KMS-11 (cell line): ENCODE measurements around the gene IFITM1.

Experiments used
- H2AFZ ChIP-seq: fragments of 200-600 bp; sonication (generic); 2 replicates; pipeline ENCODE4 v1.6.1; 2016; ENCODE audit warnings: antibody characterized with exemption, mixed run types, low read depth
- H3K27ac ChIP-seq: fragments of 200-600 bp; sonication (generic); 2 replicates; pipeline ENCODE4 v1.6.1; 2016; ENCODE audit warnings: mild to moderate bottlenecking, mixed run types
- H3K27me3 ChIP-seq: fragments of 200-600 bp; sonication (generic); 2 replicates; pipeline ENCODE4 v1.6.1; 2017; ENCODE audit warnings: mild to moderate bottlenecking, low read depth, mixed run types, moderate library complexity; ENCODE audit not compliant: insufficient read depth
- H3K36me3 ChIP-seq: fragments of 200-600 bp; sonication (generic); 2 replicates; pipeline ENCODE4 v1.6.1; 2017; ENCODE audit warnings: mild to moderate bottlenecking, mixed run types; ENCODE audit not compliant: insufficient read depth
- H3K4me1 ChIP-seq: fragments of 200-600 bp; sonication (generic); 2 replicates; pipeline ENCODE4 v1.6.1; 2016; ENCODE audit warnings: mild to moderate bottlenecking, low read depth, mixed run types; ENCODE audit not compliant: poor library complexity, severe bottlenecking
- H3K4me2 ChIP-seq: fragments of 200-600 bp; sonication (generic); 2 replicates; pipeline ENCODE4 v1.7.0; 2016; ENCODE audit warnings: mild to moderate bottlenecking, mixed run types
- H3K4me3 ChIP-seq: fragments of 200-600 bp; sonication (generic); IDR thresholded peaks from 2 replicates; pipeline ENCODE4 v1.6.1; 2017; ENCODE audit warnings: low read depth, low read length, mixed read lengths; ENCODE audit not compliant: insufficient read depth
- H3K79me2 ChIP-seq: fragments of 200-600 bp; sonication (generic); 2 replicates; pipeline ENCODE4 v1.6.1; 2016; ENCODE audit warnings: low read depth, mixed run types; ENCODE audit not compliant: insufficient read depth
- H3K9ac ChIP-seq: fragments of 200-600 bp; sonication (generic); 2 replicates; pipeline ENCODE4 v1.6.1; 2016; ENCODE audit warnings: mild to moderate bottlenecking, mixed run types
- H4K20me1 ChIP-seq: fragments of 200-600 bp; sonication (generic); 2 replicates; pipeline ENCODE4 v1.6.1; 2016; ENCODE audit warnings: mild to moderate bottlenecking, mixed run types; ENCODE audit not compliant: insufficient read depth
- TF ChIP-seq, protein P1 (sequence below): fragments of 200-600 bp; sonication (generic); conservative IDR thresholded peaks from 2 replicates; pipeline ENCODE4 v1.6.1; 2017; ENCODE audit warnings: low read depth, mild to moderate bottlenecking, antibody characterized with exemption, low read length, moderate library complexity, mixed read lengths

The IFITM1 gene

DNA sequence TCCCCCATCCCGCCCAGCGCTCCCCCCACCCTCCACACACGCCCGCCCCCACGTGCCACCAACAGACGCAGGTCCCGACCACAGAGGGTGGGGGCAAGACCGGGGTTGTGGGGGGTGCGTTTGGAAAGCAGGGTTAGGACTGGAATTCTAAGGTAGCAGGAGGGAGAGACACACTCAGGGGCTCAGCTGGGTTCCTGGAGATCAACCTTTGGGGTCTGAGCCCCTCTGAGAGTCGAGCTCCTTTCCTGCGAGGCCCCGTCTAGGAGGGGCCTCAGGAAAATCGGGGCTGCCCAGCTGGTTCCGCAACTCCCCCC is 24.5 kb upstream of the IFITM1 start:
- H3K27ac ChIP-seq = no peak overlapping the region
- peaks cover 14% of the 10 kb centered on the region for H3K27me3 ChIP-seq
- no peaks in the 10 kb centered on the region for H3K4me1 ChIP-seq
- H3K4me2 ChIP-seq = peak overlapping the region; percentile 25; the same call in 1 of the 2 replicates
- no peak overlapping the region for H3K9ac ChIP-seq
- no peak overlapping the region for H3K4me3 ChIP-seq
- no peaks in the 10 kb centered on the region for H4K20me1 ChIP-seq
- no peaks in the 10 kb centered on the region for H3K36me3 ChIP-seq
- H3K79me2 ChIP-seq = no peaks in the 10 kb centered on the region
- TF ChIP-seq, protein P1, sequence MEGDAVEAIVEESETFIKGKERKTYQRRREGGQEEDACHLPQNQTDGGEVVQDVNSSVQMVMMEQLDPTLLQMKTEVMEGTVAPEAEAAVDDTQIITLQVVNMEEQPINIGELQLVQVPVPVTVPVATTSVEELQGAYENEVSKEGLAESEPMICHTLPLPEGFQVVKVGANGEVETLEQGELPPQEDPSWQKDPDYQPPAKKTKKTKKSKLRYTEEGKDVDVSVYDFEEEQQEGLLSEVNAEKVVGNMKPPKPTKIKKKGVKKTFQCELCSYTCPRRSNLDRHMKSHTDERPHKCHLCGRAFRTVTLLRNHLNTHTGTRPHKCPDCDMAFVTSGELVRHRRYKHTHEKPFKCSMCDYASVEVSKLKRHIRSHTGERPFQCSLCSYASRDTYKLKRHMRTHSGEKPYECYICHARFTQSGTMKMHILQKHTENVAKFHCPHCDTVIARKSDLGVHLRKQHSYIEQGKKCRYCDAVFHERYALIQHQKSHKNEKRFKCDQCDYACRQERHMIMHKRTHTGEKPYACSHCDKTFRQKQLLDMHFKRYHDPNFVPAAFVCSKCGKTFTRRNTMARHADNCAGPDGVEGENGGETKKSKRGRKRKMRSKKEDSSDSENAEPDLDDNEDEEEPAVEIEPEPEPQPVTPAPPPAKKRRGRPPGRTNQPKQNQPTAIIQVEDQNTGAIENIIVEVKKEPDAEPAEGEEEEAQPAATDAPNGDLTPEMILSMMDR = no peak
- H2AFZ ChIP-seq = no peak overlapping the region

DNA sequence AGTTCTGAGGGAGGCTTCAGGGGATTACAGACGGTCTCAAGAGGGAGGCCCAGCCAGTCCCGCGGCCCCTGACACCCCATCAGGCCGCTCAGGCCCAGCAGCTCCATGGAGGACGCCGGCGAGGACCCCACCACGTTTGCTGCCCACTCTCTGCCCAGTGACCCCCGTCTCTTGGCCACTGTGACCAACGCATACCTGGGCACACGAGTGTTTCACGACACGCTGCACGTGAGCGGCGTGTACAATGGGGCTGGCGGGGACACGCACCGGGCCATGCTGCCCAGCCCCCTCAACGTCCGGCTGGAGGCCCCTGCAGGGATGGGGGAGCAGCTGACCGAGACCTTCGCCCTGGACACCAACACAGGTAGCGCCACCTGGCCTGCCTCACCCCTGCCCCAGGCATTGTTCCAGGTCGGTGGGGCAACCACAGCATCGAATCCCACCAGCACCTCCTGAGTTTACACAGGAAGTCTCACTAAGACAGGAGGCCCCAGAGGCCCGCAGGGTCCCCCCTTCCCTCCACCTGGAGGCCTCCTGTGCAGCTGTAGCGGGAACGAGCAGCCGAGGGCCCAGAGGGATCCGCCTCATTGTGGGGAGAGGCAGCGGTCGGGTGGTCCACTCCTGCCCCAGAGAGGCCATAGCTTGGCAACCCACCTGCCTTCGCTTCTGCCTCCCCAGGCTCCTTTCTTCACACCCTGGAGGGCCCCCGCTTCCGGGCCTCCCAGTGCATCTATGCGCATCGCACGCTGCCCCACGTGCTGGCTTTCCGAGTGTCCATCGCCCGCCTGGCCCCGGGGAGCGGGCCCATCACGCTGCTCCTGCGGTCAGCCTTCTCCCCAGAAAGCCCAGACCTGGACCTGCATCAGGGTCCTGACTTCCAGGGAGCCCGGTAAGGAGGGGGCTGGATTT is 23.9 kb upstream of the IFITM1 start:
- peaks cover 14% of the 10 kb centered on the region for H3K27me3 ChIP-seq
- no peak overlapping the region for H3K27ac ChIP-seq
- no peak overlapping the region for H3K4me3 ChIP-seq
- H3K4me2 ChIP-seq = peak overlapping the region; percentile 25; the same call in 1 of the 2 replicates
- no peaks in the 10 kb centered on the region for H3K79me2 ChIP-seq
- no peaks in the 10 kb centered on the region for H4K20me1 ChIP-seq
- no peak overlapping the region for H3K9ac ChIP-seq
- TF ChIP-seq, protein P1 = no peak
- no peaks in the 10 kb centered on the region for H3K4me1 ChIP-seq
- no peak overlapping the region for H2AFZ ChIP-seq
- H3K36me3 ChIP-seq = no peaks in the 10 kb centered on the region

DNA sequence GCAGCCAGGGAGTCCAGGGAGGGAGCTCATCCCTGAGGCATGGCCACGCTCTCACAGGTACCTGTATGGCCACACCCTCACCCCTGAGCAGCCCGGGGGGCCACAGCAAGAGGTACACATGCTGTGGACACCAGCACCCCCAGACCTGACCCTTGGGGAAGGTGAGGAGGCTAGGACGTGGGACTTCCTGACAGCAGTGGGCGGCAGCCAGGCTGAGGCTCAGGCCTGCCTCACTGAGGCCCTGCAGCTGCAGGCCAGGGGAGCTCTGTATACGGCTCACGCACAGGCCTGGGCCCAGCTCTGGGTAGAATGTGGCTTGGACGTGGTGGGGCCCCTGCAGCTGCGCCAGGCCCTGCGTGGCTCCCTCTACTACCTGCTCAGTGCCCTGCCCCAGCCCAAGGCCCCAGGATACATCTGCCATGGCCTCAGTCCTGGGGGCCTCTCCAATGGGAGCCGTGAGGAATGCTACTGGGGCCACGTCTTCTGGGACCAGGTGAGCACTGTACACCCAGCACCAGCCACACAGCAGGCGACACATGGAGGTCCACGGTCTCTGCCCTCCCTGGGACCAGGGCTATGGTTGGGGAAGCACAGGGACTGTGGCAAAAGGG is 23.1 kb upstream of the IFITM1 start:
- H3K27ac ChIP-seq = no peak overlapping the region
- H3K79me2 ChIP-seq = no peaks in the 10 kb centered on the region
- no peaks in the 10 kb centered on the region for H3K36me3 ChIP-seq
- H2AFZ ChIP-seq = no peak overlapping the region
- no peaks in the 10 kb centered on the region for H3K4me1 ChIP-seq
- no peak overlapping the region for H3K4me2 ChIP-seq
- H4K20me1 ChIP-seq = no peaks in the 10 kb centered on the region
- no peak overlapping the region for H3K4me3 ChIP-seq
- H3K27me3 ChIP-seq = peaks cover 12% of the 10 kb centered on the region
- no peak overlapping the region for H3K9ac ChIP-seq
- TF ChIP-seq, protein P1 = no peak

DNA sequence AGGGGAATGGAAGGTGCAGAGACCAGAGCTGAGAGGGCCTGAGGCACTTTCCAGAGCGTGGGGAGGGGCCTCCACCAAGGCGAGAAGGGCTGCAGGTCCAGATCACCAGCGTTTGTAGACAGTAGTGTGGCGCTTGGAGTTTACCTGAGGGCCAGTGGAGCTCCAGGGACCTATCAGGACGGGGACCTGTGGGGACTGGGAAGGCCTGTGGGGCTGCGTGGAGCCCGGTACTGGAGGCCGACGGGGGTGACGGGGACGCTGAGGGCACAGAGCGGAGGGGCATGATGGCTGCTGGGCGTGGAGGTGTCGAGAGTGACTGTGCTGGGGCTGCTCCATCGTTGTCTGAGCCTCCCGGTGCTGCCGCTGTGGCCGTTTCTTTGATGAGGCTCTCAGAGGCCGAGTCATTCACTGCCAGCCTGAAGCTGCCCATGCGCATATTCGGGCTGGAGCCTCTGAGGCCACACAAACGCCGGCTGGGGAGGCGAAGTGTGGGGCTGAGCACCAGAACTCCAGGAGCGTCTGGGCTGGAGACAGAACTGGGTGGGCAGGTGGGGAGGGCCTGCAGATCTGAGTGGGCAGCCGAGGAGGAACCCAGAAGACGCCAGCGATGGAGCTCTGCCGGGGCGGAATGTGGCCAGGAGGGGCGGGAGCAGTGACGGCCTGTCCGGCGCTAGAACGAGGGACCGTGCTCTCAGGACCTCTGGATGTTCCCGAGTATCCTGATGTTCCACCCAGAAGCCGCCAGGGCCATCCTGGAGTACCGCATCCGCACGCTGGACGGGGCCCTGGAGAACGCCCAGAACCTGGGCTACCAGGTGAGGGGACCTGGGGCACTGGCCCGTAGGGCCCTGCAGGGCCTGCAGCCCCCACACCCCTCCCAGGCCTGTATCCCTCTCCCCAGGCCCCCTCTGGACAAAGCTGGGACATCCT is 22.3 kb upstream of the IFITM1 start:
- H2AFZ ChIP-seq = no peak overlapping the region
- no peaks in the 10 kb centered on the region for H3K4me1 ChIP-seq
- no peaks in the 10 kb centered on the region for H4K20me1 ChIP-seq
- H3K9ac ChIP-seq = no peak overlapping the region
- H3K36me3 ChIP-seq = no peaks in the 10 kb centered on the region
- peaks cover 11% of the 10 kb centered on the region for H3K27me3 ChIP-seq
- H3K4me2 ChIP-seq = no peak overlapping the region
- H3K79me2 ChIP-seq = no peaks in the 10 kb centered on the region
- TF ChIP-seq, protein P1 = no peak
- no peak overlapping the region for H3K4me3 ChIP-seq
- no peak overlapping the region for H3K27ac ChIP-seq
